ENCODE measurements around the gene PRPF19.

Gene PRPF19

DNA sequence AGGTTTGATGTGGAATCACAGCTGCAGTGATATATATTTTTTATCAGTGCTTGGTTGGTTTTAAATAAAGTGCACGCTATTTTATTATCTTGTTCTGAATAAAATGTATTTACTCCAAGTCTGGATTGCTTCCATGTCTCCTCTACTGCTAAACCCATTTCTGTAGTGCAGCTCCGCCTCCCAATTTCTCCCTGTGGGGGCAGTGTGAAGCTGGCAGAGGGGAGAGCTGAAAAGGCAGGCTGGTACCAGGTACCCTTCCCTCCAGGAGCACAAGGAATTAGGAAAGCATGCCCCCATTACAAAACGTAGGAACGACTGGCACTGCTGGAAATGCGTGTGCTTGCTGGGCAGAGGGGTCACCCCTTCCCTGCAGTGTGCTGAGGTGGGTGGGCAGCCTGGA, 16.9 kb upstream of the PRPF19 start:
- Histone ChIP-seq H3K27me3 (ENCODE audit: control insufficient read depth in 1 of 2, insufficient read depth in 2 of 2, low read length in 2 of 2) (peaks cover 23 to 35% of the 10 kb centered on the region in 2 donors), H3K36me3 (ENCODE audit: control insufficient read depth in 2 of 2, insufficient read depth in 2 of 2, low read length in 2 of 2) (peaks cover 35 to 39% of the 10 kb centered on the region in 2 donors), H3K9me3 (ENCODE audit: control insufficient read depth in 2 of 2, low read length in 2 of 2) (no peaks in the 10 kb centered on the region), H3K27ac (ENCODE audit: low read length) (no peak overlapping the region), H3K4me1 (ENCODE audit: control insufficient read depth, insufficient read depth, low read length) (peaks cover 30% of the 10 kb centered on the region), H3K4me3 (ENCODE audit: low read length in 2 of 2) (no peak overlapping the region), H3K9ac (ENCODE audit: low read length in 2 of 2) (peak overlapping the region in 1 of 2 donors; percentile 5)

DNA sequence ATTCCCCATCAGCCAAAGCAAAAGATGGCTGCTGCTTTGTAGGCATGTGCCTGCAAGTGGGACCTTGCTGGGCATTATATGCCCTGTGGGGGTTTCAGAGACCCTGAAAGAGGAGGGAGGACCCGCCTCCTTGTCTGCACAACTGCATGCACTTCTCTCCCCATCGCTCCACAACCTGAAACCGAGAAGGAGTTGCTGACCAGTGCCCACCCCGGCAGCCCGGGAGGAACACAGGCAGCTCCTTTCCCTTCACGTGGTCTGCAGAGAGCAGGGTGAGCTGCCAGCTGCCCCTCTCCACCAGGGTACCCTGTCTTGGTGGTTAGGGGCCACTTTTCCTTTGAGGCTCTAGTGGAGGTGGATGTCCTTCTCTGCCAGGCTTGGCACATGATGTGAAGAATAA, 16.5 kb upstream of the PRPF19 start:
- H3K4me1 ChIP-seq (ENCODE audit: control insufficient read depth, insufficient read depth, low read length), result peaks cover 30% of the 10 kb centered on the region
- H3K36me3 ChIP-seq (ENCODE audit: control insufficient read depth in 2 of 2, insufficient read depth in 2 of 2, low read length in 2 of 2), result peaks cover 35 to 39% of the 10 kb centered on the region in 2 donors
- no peaks in the 10 kb centered on the region for H3K9me3 ChIP-seq (ENCODE audit: control insufficient read depth in 2 of 2, low read length in 2 of 2)
- H3K27ac ChIP-seq (ENCODE audit: low read length), result no peak overlapping the region
- peaks cover 23 to 31% of the 10 kb centered on the region in 2 donors for H3K27me3 ChIP-seq (ENCODE audit: control insufficient read depth in 1 of 2, insufficient read depth in 2 of 2, low read length in 2 of 2)
- H3K4me3 ChIP-seq (ENCODE audit: low read length in 2 of 2), result no peak overlapping the region
- no peak overlapping the region for H3K9ac ChIP-seq (ENCODE audit: low read length in 2 of 2)

DNA sequence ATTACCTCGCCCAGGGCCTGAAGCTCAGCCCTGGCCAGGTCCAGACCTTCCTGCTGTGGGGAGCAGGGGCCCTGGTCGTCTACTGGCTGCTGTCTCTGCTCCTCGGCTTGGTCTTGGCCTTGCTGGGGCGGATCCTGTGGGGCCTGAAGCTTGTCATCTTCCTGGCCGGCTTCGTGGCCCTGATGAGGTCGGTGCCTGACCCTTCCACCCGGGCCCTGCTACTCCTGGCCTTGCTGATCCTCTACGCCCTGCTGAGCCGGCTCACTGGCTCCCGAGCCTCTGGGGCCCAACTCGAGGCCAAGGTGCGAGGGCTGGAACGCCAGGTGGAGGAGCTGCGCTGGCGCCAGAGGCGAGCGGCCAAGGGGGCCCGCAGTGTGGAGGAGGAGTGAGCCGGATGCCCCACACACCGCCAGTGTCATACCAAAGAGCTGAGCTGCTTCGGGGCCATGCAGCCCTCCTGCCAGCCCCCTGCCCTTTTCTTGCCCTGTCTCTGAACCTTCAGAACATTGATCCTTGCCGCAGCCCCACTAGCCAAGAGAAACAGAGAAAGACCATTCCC, 15.5 kb upstream of the PRPF19 start:
- no peak overlapping the region for H3K27ac ChIP-seq (ENCODE audit: low read length)
- H3K27me3 ChIP-seq (ENCODE audit: control insufficient read depth in 1 of 2, insufficient read depth in 2 of 2, low read length in 2 of 2), result peaks cover 20 to 28% of the 10 kb centered on the region in 2 donors
- peaks cover 35 to 39% of the 10 kb centered on the region in 2 donors for H3K36me3 ChIP-seq (ENCODE audit: control insufficient read depth in 2 of 2, insufficient read depth in 2 of 2, low read length in 2 of 2)
- H3K4me3 ChIP-seq (ENCODE audit: low read length in 2 of 2), result no peak overlapping the region
- H3K9me3 ChIP-seq (ENCODE audit: control insufficient read depth in 2 of 2, low read length in 2 of 2), result no peaks in the 10 kb centered on the region
- peaks cover 32% of the 10 kb centered on the region for H3K4me1 ChIP-seq (ENCODE audit: control insufficient read depth, insufficient read depth, low read length)
- H3K9ac ChIP-seq (ENCODE audit: low read length in 2 of 2), result no peak overlapping the region

DNA sequence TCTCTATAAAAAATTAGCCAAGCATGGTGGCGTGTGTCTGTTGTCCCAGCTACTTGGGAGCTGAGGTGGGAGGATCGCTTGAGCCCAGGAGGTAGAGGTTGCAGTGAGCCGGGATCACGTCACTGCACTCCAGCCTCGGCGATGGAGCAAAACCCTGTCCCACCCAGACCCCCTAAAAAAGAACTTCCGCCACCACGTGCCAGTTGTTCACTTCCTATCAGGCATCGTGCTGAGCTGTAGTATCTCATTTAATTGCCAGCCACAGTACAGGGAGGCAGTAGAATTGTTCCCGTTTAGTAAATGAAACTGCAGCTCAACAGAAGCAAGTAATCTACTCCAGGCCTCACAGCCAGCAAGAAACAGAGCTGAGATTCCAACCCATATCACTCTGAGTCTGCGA, 14.9 kb upstream of the PRPF19 start:
- Histone ChIP-seq H3K4me3 (ENCODE audit: low read length in 2 of 2) (no peak overlapping the region), H3K36me3 (ENCODE audit: control insufficient read depth in 2 of 2, insufficient read depth in 2 of 2, low read length in 2 of 2) (peaks cover 35 to 39% of the 10 kb centered on the region in 2 donors), H3K9ac (ENCODE audit: low read length in 2 of 2) (no peak overlapping the region), H3K4me1 (ENCODE audit: control insufficient read depth, insufficient read depth, low read length) (peaks cover 38% of the 10 kb centered on the region), H3K27me3 (ENCODE audit: control insufficient read depth in 1 of 2, insufficient read depth in 2 of 2, low read length in 2 of 2) (peaks cover 17 to 23% of the 10 kb centered on the region in 2 donors), H3K27ac (ENCODE audit: low read length) (no peak overlapping the region), H3K9me3 (ENCODE audit: control insufficient read depth in 2 of 2, low read length in 2 of 2) (no peaks in the 10 kb centered on the region)

DNA sequence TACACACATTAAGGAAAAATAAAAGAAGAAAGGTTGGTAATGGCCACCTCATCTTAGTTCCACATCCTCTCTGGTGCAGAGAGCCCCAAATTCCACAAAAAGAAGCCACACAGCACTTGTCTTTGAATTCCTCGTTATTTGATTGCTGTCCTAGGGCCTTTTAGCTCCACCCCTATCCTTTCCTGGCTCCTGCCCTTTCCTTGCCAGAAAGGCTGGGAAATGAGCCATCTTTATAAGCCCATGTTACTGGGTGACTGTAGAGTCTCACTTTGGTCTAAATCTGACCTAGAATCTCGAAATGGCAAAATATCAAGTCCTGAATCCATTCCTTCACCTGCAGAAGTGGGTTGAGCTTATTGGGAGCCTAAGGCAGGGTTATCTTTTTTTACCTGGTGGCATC, 13.6 kb upstream of the PRPF19 start:
- Histone ChIP-seq H3K9me3 (ENCODE audit: control insufficient read depth in 2 of 2, low read length in 2 of 2) (no peaks in the 10 kb centered on the region), H3K27ac (ENCODE audit: low read length) (no peak overlapping the region), H3K36me3 (ENCODE audit: control insufficient read depth in 2 of 2, insufficient read depth in 2 of 2, low read length in 2 of 2) (peaks cover 35 to 39% of the 10 kb centered on the region in 2 donors), H3K9ac (ENCODE audit: low read length in 2 of 2) (no peak overlapping the region), H3K4me3 (ENCODE audit: low read length in 2 of 2) (no peak overlapping the region), H3K4me1 (ENCODE audit: control insufficient read depth, insufficient read depth, low read length) (peaks cover 47% of the 10 kb centered on the region), H3K27me3 (ENCODE audit: control insufficient read depth in 1 of 2, insufficient read depth in 2 of 2, low read length in 2 of 2) (peaks cover 9 to 10% of the 10 kb centered on the region in 2 donors)

DNA sequence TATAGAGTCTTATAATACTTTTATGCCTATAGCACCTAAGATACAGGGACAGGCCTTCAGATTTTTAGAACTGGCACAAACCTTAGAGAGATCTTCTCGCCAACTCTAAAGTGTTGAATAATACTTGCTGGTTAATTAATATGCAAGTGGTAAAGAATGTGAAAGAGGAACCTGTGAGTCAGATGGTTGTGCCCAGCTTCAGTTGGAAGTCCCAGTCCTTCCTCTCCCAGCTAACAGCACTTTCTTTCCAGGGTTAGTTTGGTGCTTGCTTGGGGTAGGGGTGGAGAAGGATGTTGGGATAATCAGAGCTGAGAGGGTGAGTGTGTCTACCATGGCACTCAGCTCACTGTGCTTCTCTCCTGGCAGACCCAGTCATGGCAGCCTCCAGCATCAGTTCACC, 12.9 kb upstream of the PRPF19 start:
- Histone ChIP-seq H3K4me3 (ENCODE audit: low read length in 2 of 2) (no peak overlapping the region), H3K36me3 (ENCODE audit: control insufficient read depth in 2 of 2, insufficient read depth in 2 of 2, low read length in 2 of 2) (peaks cover 35 to 39% of the 10 kb centered on the region in 2 donors), H3K9me3 (ENCODE audit: control insufficient read depth in 2 of 2, low read length in 2 of 2) (no peaks in the 10 kb centered on the region), H3K27ac (ENCODE audit: low read length) (no peak overlapping the region), H3K9ac (ENCODE audit: low read length in 2 of 2) (no peak overlapping the region), H3K27me3 (ENCODE audit: control insufficient read depth in 1 of 2, insufficient read depth in 2 of 2, low read length in 2 of 2) (peaks cover 4 to 5% of the 10 kb centered on the region in 2 donors), H3K4me1 (ENCODE audit: control insufficient read depth, insufficient read depth, low read length) (peaks cover 41% of the 10 kb centered on the region)

DNA sequence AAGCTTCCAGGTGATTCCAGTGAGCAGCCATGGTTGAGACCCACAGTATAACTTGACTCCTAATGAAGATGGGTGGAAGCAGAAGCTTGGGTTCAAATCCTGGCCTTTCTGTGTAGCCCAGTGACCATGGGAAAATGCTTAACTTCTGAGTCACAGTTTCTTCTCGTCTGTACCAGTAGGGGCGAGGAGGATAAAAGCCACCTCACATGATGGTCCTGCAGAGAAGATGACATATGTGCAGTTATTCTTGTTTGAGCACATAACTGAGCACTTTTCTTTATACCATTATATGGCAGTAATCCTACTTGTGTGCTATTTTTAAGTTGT, 12.5 kb upstream of the PRPF19 start:
- peaks cover 35 to 39% of the 10 kb centered on the region in 2 donors for H3K36me3 ChIP-seq (ENCODE audit: control insufficient read depth in 2 of 2, insufficient read depth in 2 of 2, low read length in 2 of 2)
- H3K27ac ChIP-seq (ENCODE audit: low read length), result no peak overlapping the region
- no peak overlapping the region for H3K4me3 ChIP-seq (ENCODE audit: low read length in 2 of 2)
- no peak overlapping the region for H3K9ac ChIP-seq (ENCODE audit: low read length in 2 of 2)
- H3K27me3 ChIP-seq (ENCODE audit: control insufficient read depth in 1 of 2, insufficient read depth in 2 of 2, low read length in 2 of 2), result peaks cover 4 to 5% of the 10 kb centered on the region in 2 donors
- peaks cover 41% of the 10 kb centered on the region for H3K4me1 ChIP-seq (ENCODE audit: control insufficient read depth, insufficient read depth, low read length)
- H3K9me3 ChIP-seq (ENCODE audit: control insufficient read depth in 2 of 2, low read length in 2 of 2), result no peaks in the 10 kb centered on the region

DNA sequence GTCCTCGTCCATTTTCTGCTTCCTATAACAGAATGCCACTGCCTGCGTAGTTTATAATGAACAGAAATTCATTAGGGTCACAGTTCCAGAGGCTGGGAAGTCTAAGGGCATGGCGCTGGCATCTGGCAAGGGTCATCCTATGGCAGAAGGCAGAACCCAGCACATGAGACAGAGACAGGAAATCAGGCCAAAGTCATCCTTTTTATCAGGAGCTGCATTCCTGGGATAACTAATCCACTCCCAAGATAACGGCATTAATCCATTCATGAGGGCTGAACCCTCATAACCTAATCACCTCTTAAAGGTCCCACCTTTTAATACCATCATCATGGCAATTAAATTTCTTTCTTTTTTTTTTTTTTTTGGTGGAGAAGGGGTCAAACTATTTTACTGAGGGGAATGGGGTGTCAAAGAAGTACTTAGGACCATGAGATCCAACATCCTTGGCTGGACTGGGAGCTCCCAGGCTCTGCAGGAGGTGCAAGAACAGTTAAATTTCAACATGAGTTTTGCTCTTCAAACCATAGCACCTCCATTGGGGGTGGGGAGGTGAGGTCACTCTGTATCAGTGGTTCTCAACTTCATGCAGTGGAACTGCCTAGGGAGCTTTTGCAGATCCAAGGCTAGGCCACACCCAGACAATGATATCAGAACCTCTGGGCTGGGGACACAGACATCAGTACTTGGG, 12.0 kb upstream of the PRPF19 start:
- Histone ChIP-seq H3K4me3 (ENCODE audit: low read length in 2 of 2) (no peak overlapping the region), H3K27me3 (ENCODE audit: control insufficient read depth in 1 of 2, insufficient read depth in 2 of 2, low read length in 2 of 2) (peaks cover under 1 to 1% of the 10 kb centered on the region in 2 donors), H3K27ac (ENCODE audit: low read length) (no peak overlapping the region), H3K36me3 (ENCODE audit: control insufficient read depth in 2 of 2, insufficient read depth in 2 of 2, low read length in 2 of 2) (peaks cover 34 to 38% of the 10 kb centered on the region in 2 donors), H3K9ac (ENCODE audit: low read length in 2 of 2) (no peak overlapping the region), H3K4me1 (ENCODE audit: control insufficient read depth, insufficient read depth, low read length) (peaks cover 37% of the 10 kb centered on the region), H3K9me3 (ENCODE audit: control insufficient read depth in 2 of 2, low read length in 2 of 2) (no peaks in the 10 kb centered on the region)

DNA sequence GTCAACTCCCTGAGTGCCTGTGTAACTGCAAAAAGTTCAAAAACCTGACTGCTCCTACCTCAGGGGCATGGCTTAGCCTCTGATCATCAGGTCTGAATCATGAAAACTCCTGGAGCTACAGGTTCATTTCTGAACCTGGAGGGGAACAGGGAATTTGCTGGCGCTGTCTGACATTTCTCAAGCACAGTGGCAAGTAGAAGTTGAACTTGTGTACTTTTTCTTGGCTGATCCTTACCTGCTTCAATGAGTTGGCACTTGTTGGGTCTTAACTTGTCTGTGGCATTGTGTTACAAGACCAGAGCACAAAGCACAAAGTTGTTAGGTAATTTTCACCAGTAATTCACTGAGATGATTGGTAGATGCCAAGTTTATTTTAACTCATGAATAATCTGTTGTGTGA, 10.9 kb upstream of the PRPF19 start:
- Histone ChIP-seq H3K4me3 (ENCODE audit: low read length in 2 of 2) (no peak overlapping the region), H3K9ac (ENCODE audit: low read length in 2 of 2) (no peak overlapping the region), H3K27me3 (ENCODE audit: control insufficient read depth in 1 of 2, insufficient read depth in 2 of 2, low read length in 2 of 2) (no peaks in the 10 kb centered on the region), H3K36me3 (ENCODE audit: control insufficient read depth in 2 of 2, insufficient read depth in 2 of 2, low read length in 2 of 2) (peaks cover 24 to 27% of the 10 kb centered on the region in 2 donors), H3K27ac (ENCODE audit: low read length) (no peak overlapping the region), H3K9me3 (ENCODE audit: control insufficient read depth in 2 of 2, low read length in 2 of 2) (no peaks in the 10 kb centered on the region), H3K4me1 (ENCODE audit: control insufficient read depth, insufficient read depth, low read length) (peaks cover 43% of the 10 kb centered on the region)

DNA sequence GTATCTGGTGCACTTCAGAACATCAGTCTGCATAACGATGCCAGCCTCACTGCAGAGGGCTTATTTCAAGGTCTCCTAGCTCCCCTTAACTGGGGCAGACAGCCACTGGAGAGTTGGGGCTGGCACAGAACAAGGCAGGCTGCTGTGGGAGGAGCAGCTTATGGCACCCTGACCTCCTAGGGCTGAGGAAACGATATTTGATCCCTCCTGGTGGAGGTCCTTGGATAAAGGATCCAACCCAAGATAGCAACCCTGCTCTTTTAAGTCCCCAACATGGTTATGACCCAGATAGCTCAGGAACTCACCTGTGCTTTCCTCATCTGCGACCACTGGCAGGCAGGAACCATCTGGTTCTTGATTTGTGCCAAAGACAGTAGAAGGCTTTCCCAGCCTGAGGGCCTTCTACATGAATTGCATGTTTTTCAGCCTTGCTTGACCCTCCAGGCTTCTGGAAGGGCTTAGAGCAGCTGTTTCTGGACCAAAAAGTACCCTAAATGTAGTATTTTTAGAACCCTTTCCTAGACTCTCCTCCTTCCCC, 10.4 kb upstream of the PRPF19 start:
- Histone ChIP-seq H3K4me3 (ENCODE audit: low read length in 2 of 2) (no peak overlapping the region), H3K27me3 (ENCODE audit: control insufficient read depth in 1 of 2, insufficient read depth in 2 of 2, low read length in 2 of 2) (no peaks in the 10 kb centered on the region), H3K4me1 (ENCODE audit: control insufficient read depth, insufficient read depth, low read length) (peaks cover 43% of the 10 kb centered on the region), H3K9ac (ENCODE audit: low read length in 2 of 2) (peak overlapping the region in 1 of 2 donors; percentile 36), H3K36me3 (ENCODE audit: control insufficient read depth in 2 of 2, insufficient read depth in 2 of 2, low read length in 2 of 2) (peaks cover 19 to 22% of the 10 kb centered on the region in 2 donors), H3K27ac (ENCODE audit: low read length) (no peak overlapping the region), H3K9me3 (ENCODE audit: control insufficient read depth in 2 of 2, low read length in 2 of 2) (no peaks in the 10 kb centered on the region)
